ENCODE measurements around the gene OXCT1. TPM values are rescaled to one million over a fixed set of nuclear protein-coding genes. Genes with fewer than 3 reads are reported as not detected.
"Not testable (repeated sequence)": the region's sequence is repeated elsewhere in the genome, so short reads cannot be mapped to it uniquely, and the experiment has no call there.

The OXCT1 gene
- total RNA-seq, 2 donors from 2014 or later, result 15.2 to 25.3 TPM

DNA sequence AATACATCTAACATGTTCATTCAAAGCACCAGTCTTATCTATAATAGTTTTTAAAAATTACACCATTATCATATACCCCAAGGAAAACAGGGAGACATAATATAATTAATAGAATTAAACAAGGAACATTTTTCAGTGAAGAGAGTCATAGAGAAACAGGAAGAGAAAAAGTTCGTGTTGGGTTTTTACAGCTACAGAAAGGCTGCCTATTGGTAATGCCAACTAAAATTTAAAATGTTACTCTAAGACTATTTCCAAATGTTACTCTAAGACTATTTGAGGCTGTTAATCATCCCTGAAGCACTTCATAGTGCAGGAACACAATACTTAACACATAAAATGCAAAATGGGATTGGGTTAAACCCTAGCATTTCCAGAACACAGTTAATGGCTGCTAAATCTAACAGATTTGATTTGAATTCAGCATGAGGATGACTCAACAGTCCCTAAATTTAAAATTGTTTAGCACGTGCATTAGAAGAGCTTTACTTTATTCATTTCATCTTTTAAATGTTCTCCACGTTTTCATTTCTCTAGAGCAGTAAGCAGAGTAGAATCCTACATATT is 54.5 kb downstream of the OXCT1 start:
- Histone ChIP-seq H3K27me3 (replicated peaks; ENCODE audit: insufficient read depth) (no peaks in the 10 kb centered on the region), H3K9me3 (no peaks in the 10 kb centered on the region), H3K27ac (no peak overlapping the region), H3K36me3 (no peaks in the 10 kb centered on the region), H3K4me1 (replicated peaks) (no peaks in the 10 kb centered on the region), H3K4me3 (no peak overlapping the region)
- DNase-seq (ENCODE audit: low spot score), result no peak
- intact Hi-C loops (cut with DNase I), result no loop called here
- WGBS, result 52% methylated on average over 3 of the region's 3 CpGs
- TF ChIP-seq POLR2AphosphoS5 (IDR thresholded peaks at IDR 0.05), result no peak
- TF ChIP-seq, protein P1, sequence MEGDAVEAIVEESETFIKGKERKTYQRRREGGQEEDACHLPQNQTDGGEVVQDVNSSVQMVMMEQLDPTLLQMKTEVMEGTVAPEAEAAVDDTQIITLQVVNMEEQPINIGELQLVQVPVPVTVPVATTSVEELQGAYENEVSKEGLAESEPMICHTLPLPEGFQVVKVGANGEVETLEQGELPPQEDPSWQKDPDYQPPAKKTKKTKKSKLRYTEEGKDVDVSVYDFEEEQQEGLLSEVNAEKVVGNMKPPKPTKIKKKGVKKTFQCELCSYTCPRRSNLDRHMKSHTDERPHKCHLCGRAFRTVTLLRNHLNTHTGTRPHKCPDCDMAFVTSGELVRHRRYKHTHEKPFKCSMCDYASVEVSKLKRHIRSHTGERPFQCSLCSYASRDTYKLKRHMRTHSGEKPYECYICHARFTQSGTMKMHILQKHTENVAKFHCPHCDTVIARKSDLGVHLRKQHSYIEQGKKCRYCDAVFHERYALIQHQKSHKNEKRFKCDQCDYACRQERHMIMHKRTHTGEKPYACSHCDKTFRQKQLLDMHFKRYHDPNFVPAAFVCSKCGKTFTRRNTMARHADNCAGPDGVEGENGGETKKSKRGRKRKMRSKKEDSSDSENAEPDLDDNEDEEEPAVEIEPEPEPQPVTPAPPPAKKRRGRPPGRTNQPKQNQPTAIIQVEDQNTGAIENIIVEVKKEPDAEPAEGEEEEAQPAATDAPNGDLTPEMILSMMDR (IDR thresholded peaks at IDR 0.05), result no peak
- TF ChIP-seq POLR2A (IDR thresholded peaks at IDR 0.05), result no peak

DNA sequence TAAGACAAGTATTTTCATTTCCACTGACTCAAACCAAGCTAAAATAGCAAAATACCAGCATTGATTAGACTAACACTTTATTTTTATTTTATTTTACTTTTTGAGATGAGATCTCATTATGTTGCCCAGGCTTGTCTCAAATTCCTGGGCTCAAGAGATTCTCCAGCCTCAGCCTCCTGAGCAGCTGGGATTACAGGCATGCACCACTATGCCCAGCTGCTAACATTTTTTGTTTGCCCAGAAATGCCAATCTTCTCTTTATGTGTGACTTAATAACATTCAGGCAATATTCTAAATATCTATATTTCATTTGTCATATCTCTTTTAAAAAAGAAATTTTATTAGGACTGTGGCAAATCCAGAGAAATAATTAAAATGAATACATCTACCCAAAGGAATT is 55.0 kb downstream of the OXCT1 start:
- Histone ChIP-seq H3K4me1 (replicated peaks) (no peaks in the 10 kb centered on the region), H3K4me3 (no peak overlapping the region), H3K27me3 (replicated peaks; ENCODE audit: insufficient read depth) (no peaks in the 10 kb centered on the region), H3K9me3 (no peaks in the 10 kb centered on the region), H3K36me3 (no peaks in the 10 kb centered on the region), H3K27ac (no peak overlapping the region)
- TF ChIP-seq, protein P1 (IDR thresholded peaks at IDR 0.05), result no peak
- TF ChIP-seq POLR2A (IDR thresholded peaks at IDR 0.05) (no peak), POLR2AphosphoS5 (IDR thresholded peaks at IDR 0.05) (no peak)
- intact Hi-C loops (cut with DNase I), result no loop called here
- no peak for DNase-seq (ENCODE audit: low spot score)

DNA sequence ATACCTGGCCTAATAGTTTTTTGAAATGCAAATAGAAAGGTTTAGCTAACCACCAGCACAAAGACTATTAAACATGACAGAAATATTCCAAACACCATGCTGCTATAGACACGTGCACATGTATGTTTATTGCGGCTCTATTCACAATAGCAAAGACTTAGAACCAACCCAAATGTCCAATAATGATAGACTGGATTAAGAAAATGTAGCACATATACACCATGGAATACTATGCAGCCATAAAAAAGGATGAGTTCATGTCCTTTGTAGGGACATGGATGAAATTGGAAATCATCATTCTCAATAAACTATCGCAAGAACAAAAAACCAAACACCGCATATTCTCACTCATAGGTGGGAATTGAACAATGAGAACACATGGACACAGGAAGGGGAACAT is 55.9 kb downstream of the OXCT1 start:
- H3K36me3 ChIP-seq; H3K27ac ChIP-seq; H3K4me3 ChIP-seq; H3K9me3 ChIP-seq; DNase-seq (ENCODE audit: low spot score); H3K27me3 ChIP-seq (replicated peaks; ENCODE audit: insufficient read depth); intact Hi-C loops (cut with DNase I); H3K4me1 ChIP-seq (replicated peaks): not testable (repeated sequence)
- WGBS, result 95% methylated on average over 3 of the region's 4 CpGs

DNA sequence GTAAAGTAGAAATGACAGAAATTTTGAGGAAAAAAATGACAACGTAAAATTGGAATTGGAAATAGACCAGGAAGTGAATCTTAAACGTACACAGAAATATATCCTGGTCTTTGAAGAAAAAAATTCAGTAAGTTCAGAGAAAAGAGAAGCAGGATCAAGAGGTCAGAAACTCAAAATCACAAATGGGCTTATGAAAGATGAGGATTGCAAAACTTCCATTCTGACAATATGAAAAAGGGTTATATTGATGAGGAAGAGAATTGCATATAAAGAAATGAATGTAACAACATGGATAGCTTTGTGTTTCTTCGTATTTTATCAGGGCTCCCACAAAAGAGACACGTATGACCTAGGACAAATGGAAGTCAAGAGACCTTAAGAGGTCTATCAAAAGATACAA is 58.1 kb downstream of the OXCT1 start:
- no peaks in the 10 kb centered on the region for H3K9me3 ChIP-seq
- TF ChIP-seq, protein P1 (IDR thresholded peaks at IDR 0.05), result no peak
- no peak for TF ChIP-seq POLR2A (IDR thresholded peaks at IDR 0.05)
- WGBS, result 84% methylated on average over 4 of the region's 4 CpGs
- no peak overlapping the region for H3K27ac ChIP-seq
- no peak overlapping the region for H3K4me3 ChIP-seq
- no peaks in the 10 kb centered on the region for H3K27me3 ChIP-seq (replicated peaks; ENCODE audit: insufficient read depth)
- H3K36me3 ChIP-seq, result no peaks in the 10 kb centered on the region
- H3K4me1 ChIP-seq (replicated peaks), result no peaks in the 10 kb centered on the region
- DNase-seq (ENCODE audit: low spot score), result no peak
- intact Hi-C loops (cut with DNase I), result no loop called here

DNA sequence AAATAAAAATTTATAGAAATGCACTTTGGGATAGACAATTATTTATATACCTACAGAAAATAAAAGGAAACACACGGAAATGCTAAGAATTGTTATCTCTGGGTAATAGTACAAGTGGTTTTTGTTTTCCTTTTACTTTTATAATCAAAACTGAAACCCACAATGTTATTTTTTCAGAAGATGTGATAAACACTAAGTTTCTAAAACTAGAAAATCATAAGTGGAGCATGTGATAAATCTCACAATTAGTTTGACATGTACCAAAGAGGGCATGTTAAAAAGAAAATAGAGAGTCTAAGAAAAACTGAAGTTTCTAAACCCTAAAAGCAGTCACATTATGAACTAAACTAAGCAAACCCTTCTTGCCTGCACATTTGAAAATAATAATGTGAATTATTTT is 61.1 kb downstream of the OXCT1 start:
- Histone ChIP-seq H3K9me3 (no peaks in the 10 kb centered on the region), H3K36me3 (no peaks in the 10 kb centered on the region), H3K4me1 (replicated peaks) (no peaks in the 10 kb centered on the region), H3K27me3 (replicated peaks; ENCODE audit: insufficient read depth) (no peaks in the 10 kb centered on the region), H3K27ac (no peak overlapping the region), H3K4me3 (no peak overlapping the region)
- intact Hi-C loops (cut with DNase I), result no loop called here
- TF ChIP-seq, protein P1 (IDR thresholded peaks at IDR 0.05), result no peak
- TF ChIP-seq POLR2A (IDR thresholded peaks at IDR 0.05), result no peak
- no peak for TF ChIP-seq POLR2AphosphoS5 (IDR thresholded peaks at IDR 0.05)
- no peak for DNase-seq (ENCODE audit: low spot score)
- 70% methylated on average over 1 of the region's 1 CpG for WGBS

Data from prostate gland (tissue), 2 donors.